Stimulated activated effector memory CD8-positive, alpha-beta T cell treated with anti-CD3 and anti-CD28 coated beads, Interleukin-12 subunit alpha, Interleukin-12 subunit beta, amount 100 ng/mL, for 72 hours (primary cell): ENCODE results near the gene KCNA3.

Source experiments
- ATAC-seq: fragments of 150-1000 bp; cut with Tn5 transposase; 2 replicates; pipeline ENCODE4 v1.10.0; 2021
- DNase-seq, 2 donors: peaks; one replicate each; pipeline ENCODE4 v3.0.0; 2021 to 2022; ENCODE audit warnings: low spot score in 2 of 2
- H3K27ac Mint-ChIP-seq: one replicate; pipeline ENCODE4 v1.8.0; 2022; ENCODE audit warnings: mild to moderate bottlenecking, mixed read lengths
- H3K36me3 Mint-ChIP-seq: one replicate; pipeline ENCODE4 v1.8.0; 2022; ENCODE audit warnings: mild to moderate bottlenecking, mixed read lengths
- H3K4me1 Mint-ChIP-seq: one replicate; pipeline ENCODE4 v1.8.0; 2022; ENCODE audit warnings: mixed read lengths
- H3K4me3 Mint-ChIP-seq: one replicate; pipeline ENCODE4 v1.8.0; 2022; ENCODE audit warnings: mild to moderate bottlenecking, mixed read lengths
- H3K9me3 Mint-ChIP-seq: one replicate; pipeline ENCODE4 v1.8.0; 2022; ENCODE audit warnings: mixed read lengths

The KCNA3 gene

DNA sequence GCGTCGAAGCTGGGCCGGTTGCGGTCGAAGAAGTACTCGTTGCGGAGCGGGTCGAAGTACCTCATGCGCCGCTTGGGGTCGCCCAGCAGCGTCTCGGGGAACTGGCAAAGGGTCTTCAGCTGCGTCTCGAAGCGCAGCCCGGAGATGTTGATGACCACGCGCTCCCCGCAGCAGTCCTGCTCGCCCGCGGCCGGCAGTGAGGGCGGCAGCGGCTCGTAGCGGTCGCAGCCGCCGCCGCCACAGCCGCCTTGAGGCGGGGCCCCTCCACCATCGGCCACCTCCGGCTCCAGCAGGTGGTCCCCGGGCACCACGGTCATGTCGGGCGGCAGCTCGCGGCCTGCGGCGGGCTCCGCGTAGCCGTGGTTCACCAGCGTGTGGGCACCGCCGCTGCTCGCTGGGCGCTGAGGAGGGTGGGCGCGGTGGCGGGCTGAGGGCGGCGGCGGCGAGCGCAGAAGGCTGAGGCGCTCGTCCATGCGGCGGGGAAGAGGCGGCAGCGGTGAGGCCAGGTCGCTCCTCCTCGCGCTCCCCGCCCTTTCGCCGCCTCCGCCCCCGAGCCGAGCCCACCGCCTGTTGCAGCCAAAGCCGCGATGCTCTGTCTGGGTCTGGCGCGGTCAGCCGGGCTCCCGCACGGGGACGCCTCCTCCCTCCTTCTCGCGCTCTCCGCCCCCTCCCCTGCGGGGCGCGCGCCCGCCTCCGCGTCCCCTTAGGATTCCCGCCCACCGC, at the start of gene KCNA3:
Gene KCNA3 (minus strand): TSS at position 604 of the 723 bp plus-strand sequence. CDS start 131 bp downstream, at position 473.
- peaks cover 32% of the 10 kb centered on the region for H3K4me1 Mint-ChIP-seq
- ATAC-seq = peak; percentile 64

DNA sequence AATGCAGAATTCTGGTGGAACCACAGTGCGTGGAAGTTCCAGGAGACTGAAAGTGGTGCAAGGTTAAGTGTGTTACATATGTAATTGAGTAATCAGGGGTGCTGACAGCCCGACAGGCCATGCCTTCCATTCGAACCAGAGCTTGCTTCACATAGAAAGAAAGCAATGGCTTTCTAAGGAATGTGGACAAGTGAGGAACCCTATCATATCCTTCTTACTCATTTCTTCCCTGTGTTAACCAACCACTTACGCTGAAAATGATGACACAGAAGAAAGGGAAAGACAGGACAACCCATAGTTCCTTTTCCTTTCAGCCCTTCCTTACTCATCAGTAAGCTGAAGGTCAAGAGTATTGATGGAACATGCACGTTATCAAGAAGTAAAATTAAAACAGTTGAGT, 48.1 kb upstream of the KCNA3 start:
- H3K36me3 Mint-ChIP-seq = no peaks in the 10 kb centered on the region
- no peak overlapping the region for H3K4me3 Mint-ChIP-seq
- ATAC-seq (no peak), DNase-seq (no peak)
- H3K4me1 Mint-ChIP-seq = peaks cover 22% of the 10 kb centered on the region
- H3K9me3 Mint-ChIP-seq = no peaks in the 10 kb centered on the region
- no peak overlapping the region for H3K27ac Mint-ChIP-seq

More for the DNA sequence above, at the start of gene KCNA3:
- Mint-ChIP-seq H3K9me3 (no peaks in the 10 kb centered on the region), H3K36me3 (peaks cover 56% of the 10 kb centered on the region), H3K4me3 (no peak within 1 kb of the TSS), H3K27ac (peak within 1 kb of the TSS; percentile 94)
- peak; percentile 55 to 88 for DNase-seq

DNA sequence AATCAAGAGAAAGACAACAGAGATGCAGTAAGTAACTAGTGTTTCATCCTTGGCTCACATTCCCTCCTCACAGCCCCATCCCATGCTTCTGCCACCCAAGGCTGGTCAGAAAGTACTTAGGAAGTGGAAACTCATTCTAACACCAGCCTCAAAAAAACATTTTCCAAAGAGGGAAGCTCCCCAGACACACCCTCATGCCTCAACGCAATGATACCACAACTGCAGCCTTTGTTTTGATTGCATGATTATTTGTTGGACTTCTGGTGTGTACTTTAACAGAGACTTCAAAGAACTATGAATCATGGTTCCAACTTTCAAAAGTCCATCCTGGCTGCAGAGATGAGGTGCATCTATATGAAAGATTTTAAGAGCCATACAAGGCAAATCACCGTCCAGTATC, 45.2 kb upstream of the KCNA3 start:
- ATAC-seq = no peak
- H3K4me1 Mint-ChIP-seq = no peaks in the 10 kb centered on the region
- no peaks in the 10 kb centered on the region for H3K36me3 Mint-ChIP-seq
- H3K27ac Mint-ChIP-seq = no peak overlapping the region
- DNase-seq = no peak
- H3K9me3 Mint-ChIP-seq = no peaks in the 10 kb centered on the region
- no peak overlapping the region for H3K4me3 Mint-ChIP-seq

GRCh38 chr1:110718452-110718851, 43.7 kb upstream of the KCNA3 start:
- Mint-ChIP-seq H3K4me3 (no peak overlapping the region), H3K9me3 (no peaks in the 10 kb centered on the region), H3K27ac (no peak overlapping the region), H3K4me1 (peaks cover 3% of the 10 kb centered on the region), H3K36me3 (no peaks in the 10 kb centered on the region)
- ATAC-seq = no peak
- DNase-seq = no peak

- ATAC-seq (no peak), DNase-seq (no peak)
- H3K4me3 Mint-ChIP-seq = no peak overlapping the region
- H3K4me1 Mint-ChIP-seq = peaks cover 10% of the 10 kb centered on the region
- no peak overlapping the region for H3K27ac Mint-ChIP-seq
- no peaks in the 10 kb centered on the region for H3K9me3 Mint-ChIP-seq
- H3K36me3 Mint-ChIP-seq = no peaks in the 10 kb centered on the region
Measured at GRCh38 chr1:110717179-110717578, 42.4 kb upstream of the KCNA3 start.

DNA sequence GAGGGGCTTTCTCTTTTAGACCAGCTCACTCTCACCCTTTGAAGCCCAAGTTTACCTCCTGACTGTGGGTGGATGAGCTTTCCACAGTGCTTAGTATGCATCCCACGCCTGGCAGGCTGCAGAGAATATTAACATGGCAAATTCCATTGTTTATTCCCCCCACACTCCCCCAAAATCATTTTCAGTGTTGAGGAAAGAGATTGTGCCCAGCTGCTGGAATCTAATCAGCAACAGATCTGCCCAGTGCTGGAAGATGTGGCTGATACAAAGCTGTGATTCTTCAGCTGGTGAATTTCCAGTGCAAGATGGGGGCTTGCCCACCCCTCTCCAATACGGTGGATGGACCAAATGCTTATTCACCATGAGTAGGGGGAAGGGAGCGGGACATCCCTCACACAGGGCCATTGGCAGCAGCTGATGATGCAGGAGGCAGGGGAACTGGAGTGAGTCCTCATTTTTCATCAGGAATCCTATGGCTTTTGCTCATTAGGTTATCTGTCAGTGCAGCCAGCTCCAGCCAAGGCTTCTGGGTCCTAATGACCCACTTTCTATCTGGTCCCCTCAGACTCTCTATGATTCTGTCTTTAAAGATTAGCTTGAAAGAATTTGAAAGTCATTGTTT, 39.7 kb upstream of the KCNA3 start:
- Mint-ChIP-seq H3K27ac (no peak overlapping the region), H3K4me3 (no peak overlapping the region), H3K9me3 (no peaks in the 10 kb centered on the region), H3K36me3 (no peaks in the 10 kb centered on the region), H3K4me1 (peaks cover 16% of the 10 kb centered on the region)
- ATAC-seq (no peak), DNase-seq (no peak)

GRCh38 chr1:110713221-110713620, 38.5 kb upstream of the KCNA3 start:
- no peak overlapping the region for H3K4me3 Mint-ChIP-seq
- DNase-seq (no peak), ATAC-seq (no peak)
- no peak overlapping the region for H3K27ac Mint-ChIP-seq
- no peaks in the 10 kb centered on the region for H3K9me3 Mint-ChIP-seq
- H3K4me1 Mint-ChIP-seq = peaks cover 16% of the 10 kb centered on the region
- no peaks in the 10 kb centered on the region for H3K36me3 Mint-ChIP-seq

DNA sequence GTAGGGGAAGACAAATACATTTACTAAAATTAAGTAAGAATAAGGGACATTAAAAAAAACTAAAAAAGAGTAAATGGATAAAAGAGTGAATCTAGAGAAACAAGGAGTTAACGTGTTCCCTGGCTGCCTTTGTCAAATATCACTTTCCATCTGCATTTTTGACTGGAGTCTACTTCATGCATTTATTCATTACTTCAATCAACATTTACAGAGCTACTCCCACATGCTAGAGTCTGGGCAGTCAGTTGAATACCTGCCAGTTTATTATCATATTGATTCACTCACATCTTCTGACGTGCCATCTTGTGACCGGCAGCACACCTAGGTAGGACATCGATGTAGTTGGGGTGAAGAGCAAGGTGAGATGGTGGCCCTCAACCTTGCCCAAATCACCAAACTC, 35.6 kb upstream of the KCNA3 start:
- DNase-seq = no peak
- no peak overlapping the region for H3K4me3 Mint-ChIP-seq
- no peaks in the 10 kb centered on the region for H3K9me3 Mint-ChIP-seq
- H3K27ac Mint-ChIP-seq = no peak overlapping the region
- H3K36me3 Mint-ChIP-seq = no peaks in the 10 kb centered on the region
- no peak for ATAC-seq
- H3K4me1 Mint-ChIP-seq = peaks cover 16% of the 10 kb centered on the region

DNA sequence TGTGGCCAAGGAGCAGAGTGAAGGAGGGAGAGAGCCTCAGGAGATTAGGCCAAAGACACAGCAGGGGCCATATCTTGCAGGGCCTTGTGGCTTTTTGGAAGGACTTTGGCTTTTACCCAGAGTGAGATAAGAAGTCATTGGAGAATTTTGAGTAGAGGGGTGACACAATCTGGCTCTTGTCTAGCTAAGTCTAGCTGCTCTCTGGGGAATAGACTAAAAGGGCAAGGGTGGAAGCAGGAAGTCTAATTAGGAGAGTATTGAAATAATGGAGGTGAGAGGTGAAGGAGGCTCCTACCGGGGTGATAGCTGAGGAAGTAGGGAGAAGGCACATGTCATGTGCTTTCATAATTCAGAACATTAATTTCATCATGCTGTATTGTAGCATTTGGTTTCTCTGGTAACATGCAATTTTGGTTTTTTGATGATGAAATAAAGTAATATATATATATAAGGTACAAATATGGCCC, 34.3 kb upstream of the KCNA3 start:
- Mint-ChIP-seq H3K4me3 (no peak overlapping the region), H3K9me3 (no peaks in the 10 kb centered on the region), H3K36me3 (no peaks in the 10 kb centered on the region), H3K27ac (no peak overlapping the region), H3K4me1 (peaks cover 16% of the 10 kb centered on the region)
- ATAC-seq (no peak), DNase-seq (no peak)

- peaks cover 6% of the 10 kb centered on the region for H3K4me1 Mint-ChIP-seq
- no peaks in the 10 kb centered on the region for H3K36me3 Mint-ChIP-seq
- no peaks in the 10 kb centered on the region for H3K9me3 Mint-ChIP-seq
- H3K4me3 Mint-ChIP-seq = no peak overlapping the region
- H3K27ac Mint-ChIP-seq = no peak overlapping the region
- DNase-seq (no peak), ATAC-seq (no peak)
Measured at GRCh38 chr1:110707232-110707631, 32.5 kb upstream of the KCNA3 start.

GRCh38 chr1:110706621-110707020, 31.9 kb upstream of the KCNA3 start:
- Mint-ChIP-seq H3K27ac (no peak overlapping the region), H3K9me3 (no peaks in the 10 kb centered on the region), H3K36me3 (no peaks in the 10 kb centered on the region), H3K4me1 (peaks cover 5% of the 10 kb centered on the region), H3K4me3 (no peak overlapping the region)
- no peak for DNase-seq
- ATAC-seq = no peak

GRCh38 chr1:110702260-110702659, 27.5 kb upstream of the KCNA3 start:
- ATAC-seq = no peak
- no peaks in the 10 kb centered on the region for H3K4me1 Mint-ChIP-seq
- no peaks in the 10 kb centered on the region for H3K9me3 Mint-ChIP-seq
- no peak for DNase-seq
- H3K27ac Mint-ChIP-seq = no peak overlapping the region
- H3K36me3 Mint-ChIP-seq = no peaks in the 10 kb centered on the region
- H3K4me3 Mint-ChIP-seq = no peak overlapping the region

DNA sequence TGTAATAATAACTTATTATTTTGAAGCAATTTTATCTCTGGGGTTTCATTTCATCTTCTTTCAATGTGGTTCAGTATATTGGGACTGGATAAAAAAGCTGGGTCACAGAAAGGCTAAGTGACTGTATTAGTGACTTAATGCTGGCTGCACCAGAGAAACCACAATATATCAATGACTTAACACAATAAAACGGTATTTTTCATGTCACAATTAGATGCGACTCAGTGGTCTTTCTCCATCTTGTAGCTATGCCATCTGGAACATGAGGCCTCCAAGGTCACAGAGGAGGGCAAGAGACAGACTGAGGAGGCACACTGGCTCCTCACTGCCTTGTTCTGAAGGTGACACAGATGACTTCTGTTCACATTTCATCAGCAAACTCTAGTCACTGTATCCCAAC, 26.0 kb upstream of the KCNA3 start:
- Mint-ChIP-seq H3K4me3 (no peak overlapping the region), H3K36me3 (no peaks in the 10 kb centered on the region), H3K4me1 (no peaks in the 10 kb centered on the region), H3K27ac (no peak overlapping the region), H3K9me3 (no peaks in the 10 kb centered on the region)
- no peak for ATAC-seq
- DNase-seq = no peak

GRCh38 chr1:110697606-110698005, 22.9 kb upstream of the KCNA3 start:
- Mint-ChIP-seq H3K4me1 (no peaks in the 10 kb centered on the region), H3K36me3 (no peaks in the 10 kb centered on the region), H3K4me3 (no peak overlapping the region), H3K27ac (no peak overlapping the region), H3K9me3 (no peaks in the 10 kb centered on the region)
- DNase-seq (no peak), ATAC-seq (no peak)

DNA sequence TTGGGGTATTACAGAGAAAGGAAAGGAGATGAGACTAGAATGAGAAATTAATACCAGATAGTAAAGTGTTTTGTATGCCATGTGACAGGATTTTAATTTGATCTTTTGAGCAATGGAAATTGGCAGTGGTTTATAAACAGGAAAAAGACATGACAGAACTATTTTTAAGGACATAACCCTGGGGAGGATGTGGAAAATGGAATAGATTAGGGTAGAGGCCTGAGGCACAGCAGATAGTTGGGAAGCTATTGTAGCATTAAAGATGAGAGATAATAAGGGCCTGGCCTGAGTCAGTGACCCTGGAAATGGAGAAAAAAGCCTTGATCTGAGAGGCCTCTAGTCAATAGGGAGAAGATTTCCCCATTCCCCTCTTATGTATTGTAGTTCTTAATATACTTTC, 22.1 kb upstream of the KCNA3 start:
- H3K36me3 Mint-ChIP-seq = no peaks in the 10 kb centered on the region

GRCh38 chr1:110690709-110691365, 16.1 kb upstream of the KCNA3 start:
- Mint-ChIP-seq H3K36me3 (no peaks in the 10 kb centered on the region), H3K9me3 (no peaks in the 10 kb centered on the region), H3K4me1 (peaks cover 10% of the 10 kb centered on the region), H3K27ac (no peak overlapping the region), H3K4me3 (no peak overlapping the region)
- ATAC-seq = no peak
- DNase-seq = no peak

More for the DNA sequence above, 22.1 kb upstream of the KCNA3 start:
- no peak for DNase-seq
- no peaks in the 10 kb centered on the region for H3K4me1 Mint-ChIP-seq
- no peaks in the 10 kb centered on the region for H3K9me3 Mint-ChIP-seq
- no peak for ATAC-seq
- no peak overlapping the region for H3K27ac Mint-ChIP-seq
- no peak overlapping the region for H3K4me3 Mint-ChIP-seq
